Endothelial cell of umbilical vein (primary cell): ENCODE results near the gene BRS3.

Experiments used
- EZH2 ChIP-seq: IDR thresholded peaks from 2 replicates; pipeline ENCODE4 v1.6.1; 2012; ENCODE audit warnings: borderline replicate concordance, low read depth, mild to moderate bottlenecking, moderate library complexity, low read length, inconsistent platforms; ENCODE audit not compliant: severe bottlenecking
- FOS ChIP-seq: IDR thresholded peaks from 2 replicates; pipeline ENCODE4 v1.6.1; 2011; ENCODE audit warnings: mild to moderate bottlenecking, low read length, moderate library complexity, borderline replicate concordance; ENCODE audit not compliant: insufficient read depth
- GATA2 ChIP-seq: IDR thresholded peaks from 2 replicates; pipeline ENCODE4 v1.7.0; 2011; ENCODE audit warnings: low read depth, mild to moderate bottlenecking, moderate library complexity, mixed read lengths, low read length; ENCODE audit not compliant: insufficient read length, insufficient read depth
- JUN ChIP-seq: IDR thresholded peaks from 2 replicates; pipeline ENCODE4 v1.6.1; 2011; ENCODE audit warnings: borderline replicate concordance, low read depth; ENCODE audit not compliant: insufficient read length, insufficient read depth
- MYC ChIP-seq: IDR thresholded peaks from one replicate; pipeline ENCODE4 v1.6.1; 2011; ENCODE audit warnings: mild to moderate bottlenecking, low read depth, low read length
- POLR2A ChIP-seq: IDR thresholded peaks from 2 replicates; pipeline ENCODE4 v1.6.1; 2012; ENCODE audit warnings: low read depth, mild to moderate bottlenecking, control low read depth, low read length
- POLR2AphosphoS5 ChIP-seq: IDR thresholded peaks from 2 replicates; pipeline ENCODE4 v1.6.1; 2012; ENCODE audit warnings: low read depth, mild to moderate bottlenecking, control low read depth, low read length, moderate library complexity; ENCODE audit not compliant: insufficient read depth
- TF ChIP-seq, protein P1 (sequence below), 2 donors: IDR thresholded peaks; 1 replicate in 1 of 2; 2 replicates in 1 of 2; pipeline ENCODE4 v1.5.1; 2011; ENCODE audit warnings: low read length in 2 of 2, mild to moderate bottlenecking in 2 of 2, moderate library complexity in 2 of 2, control low read depth in 1 of 2, inconsistent platforms in 1 of 2, low read depth in 1 of 2; ENCODE audit not compliant: insufficient read depth in 1 of 2; ENCODE audit errors: extremely low read depth in 1 of 2
- TF ChIP-seq, protein P2 (sequence below): IDR thresholded peaks from 2 replicates; pipeline ENCODE4 v1.6.1; 2011; ENCODE audit not compliant: insufficient read depth, insufficient read length

DNA sequence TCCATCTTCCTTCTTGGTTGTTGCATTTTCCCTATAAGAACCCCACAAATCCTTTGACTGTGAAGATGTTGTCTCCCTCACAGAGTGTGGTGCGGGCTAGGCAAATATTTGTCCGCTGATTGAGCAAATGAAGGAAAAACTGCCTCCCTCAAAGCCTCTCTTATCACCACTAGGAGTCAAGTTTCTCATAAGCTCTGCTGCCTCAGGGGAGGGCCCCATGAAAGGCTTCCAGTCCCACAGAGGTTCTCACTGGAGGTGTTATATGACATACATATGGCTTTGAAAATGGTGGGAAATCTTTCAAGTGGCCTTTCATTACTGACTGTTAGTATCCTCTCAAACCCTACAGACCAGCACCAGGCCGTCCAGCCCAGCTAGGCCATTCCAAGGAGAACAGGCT is 53.5 kb downstream of the BRS3 start:
- TF ChIP-seq, protein P1, sequence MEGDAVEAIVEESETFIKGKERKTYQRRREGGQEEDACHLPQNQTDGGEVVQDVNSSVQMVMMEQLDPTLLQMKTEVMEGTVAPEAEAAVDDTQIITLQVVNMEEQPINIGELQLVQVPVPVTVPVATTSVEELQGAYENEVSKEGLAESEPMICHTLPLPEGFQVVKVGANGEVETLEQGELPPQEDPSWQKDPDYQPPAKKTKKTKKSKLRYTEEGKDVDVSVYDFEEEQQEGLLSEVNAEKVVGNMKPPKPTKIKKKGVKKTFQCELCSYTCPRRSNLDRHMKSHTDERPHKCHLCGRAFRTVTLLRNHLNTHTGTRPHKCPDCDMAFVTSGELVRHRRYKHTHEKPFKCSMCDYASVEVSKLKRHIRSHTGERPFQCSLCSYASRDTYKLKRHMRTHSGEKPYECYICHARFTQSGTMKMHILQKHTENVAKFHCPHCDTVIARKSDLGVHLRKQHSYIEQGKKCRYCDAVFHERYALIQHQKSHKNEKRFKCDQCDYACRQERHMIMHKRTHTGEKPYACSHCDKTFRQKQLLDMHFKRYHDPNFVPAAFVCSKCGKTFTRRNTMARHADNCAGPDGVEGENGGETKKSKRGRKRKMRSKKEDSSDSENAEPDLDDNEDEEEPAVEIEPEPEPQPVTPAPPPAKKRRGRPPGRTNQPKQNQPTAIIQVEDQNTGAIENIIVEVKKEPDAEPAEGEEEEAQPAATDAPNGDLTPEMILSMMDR (IDR thresholded peaks at IDR 0.05; ENCODE audit: extremely low read depth in 1 of 2, insufficient read depth in 1 of 2, low read depth in 1 of 2, low read length in 2 of 2) = no peak
- no peak for TF ChIP-seq MYC
- no peak for TF ChIP-seq POLR2A
- TF ChIP-seq, protein P2, sequence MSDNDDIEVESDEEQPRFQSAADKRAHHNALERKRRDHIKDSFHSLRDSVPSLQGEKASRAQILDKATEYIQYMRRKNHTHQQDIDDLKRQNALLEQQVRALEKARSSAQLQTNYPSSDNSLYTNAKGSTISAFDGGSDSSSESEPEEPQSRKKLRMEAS = no peak
- no peak for TF ChIP-seq POLR2AphosphoS5
- no peak for TF ChIP-seq EZH2
- no peak for TF ChIP-seq GATA2
- TF ChIP-seq JUN = no peak
- no peak for TF ChIP-seq FOS
